ENCODE results near the gene BARHL2. TPM values are rescaled to one million over a fixed set of nuclear protein-coding genes. Genes with fewer than 3 reads are reported as not detected.

Gene BARHL2
- polyA plus RNA-seq, 2 of the 4 experiments (the other 2 are of a cell fraction): not detected

GRCh38 chr1:90727917-90728501, 10.9 kb upstream of the BARHL2 start:
- WGBS (ENCODE audit: missing lambda C conversion rate): 71% methylated on average over 5 of the region's 5 CpGs
- DNase-seq (ENCODE audit: low read depth in 1 of 2, low spot score in 1 of 2) (no peak), ATAC-seq (no peak), FAIRE-seq (no peak)
- no peak overlapping the region for H3K27ac ChIP-seq
- no peaks in the 10 kb centered on the region for H3K4me1 ChIP-seq
- POLR2A ChIA-PET: interaction anchor here (1.5 kb wide), 1 partner anchor 294 kb away, joined by 4 read pairs; no protein-coding TSS in a partner anchor
- CTCF ChIA-PET: interaction anchor here (0.6 kb wide), 1 partner anchor 97 kb away, joined by 4 read pairs; no protein-coding TSS in a partner anchor
- no peak overlapping the region for H3K4me3 ChIP-seq
- H3K9me3 ChIP-seq: no peaks in the 10 kb centered on the region
- H3K4me2 ChIP-seq: no peak overlapping the region
- TF ChIP-seq KDM5A (IDR thresholded peaks at IDR 0.05) (no peak), HOXA7 (CRISPR knock-in tag; IDR thresholded peaks at IDR 0.05) (no peak), TP53 (CRISPR knock-in tag; IDR thresholded peaks at IDR 0.05) (no peak), JUN (IDR thresholded peaks at IDR 0.05) (no peak), CTCF (IDR thresholded peaks at IDR 0.05) (no peak), POLR2AphosphoS2 (conservative IDR thresholded peaks at IDR 0.05; ENCODE audit: low read length) (no peak), FOSL2 (IDR thresholded peaks at IDR 0.05) (no peak), FOSL2 (CRISPR knock-in tag; IDR thresholded peaks at IDR 0.05) (no peak), HOXB13 (CRISPR knock-in tag; IDR thresholded peaks at IDR 0.05; ENCODE audit: low read depth) (no peak), RAD21 (conservative IDR thresholded peaks at IDR 0.05 in 1 of 2, IDR thresholded peaks at IDR 0.05 in 1 of 2) (no peak), CEBPB (IDR thresholded peaks at IDR 0.05) (no peak), NFE2L2 (conservative IDR thresholded peaks at IDR 0.05; ENCODE audit: low read length) (no peak), CBX8 (IDR thresholded peaks at IDR 0.05) (no peak)
- TF ChIP-seq, protein P1, sequence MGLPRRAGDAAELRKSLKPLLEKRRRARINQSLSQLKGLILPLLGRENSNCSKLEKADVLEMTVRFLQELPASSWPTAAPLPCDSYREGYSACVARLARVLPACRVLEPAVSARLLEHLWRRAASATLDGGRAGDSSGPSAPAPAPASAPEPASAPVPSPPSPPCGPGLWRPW (IDR thresholded peaks at IDR 0.05): no peak
- TF ChIP-seq, protein P2, sequence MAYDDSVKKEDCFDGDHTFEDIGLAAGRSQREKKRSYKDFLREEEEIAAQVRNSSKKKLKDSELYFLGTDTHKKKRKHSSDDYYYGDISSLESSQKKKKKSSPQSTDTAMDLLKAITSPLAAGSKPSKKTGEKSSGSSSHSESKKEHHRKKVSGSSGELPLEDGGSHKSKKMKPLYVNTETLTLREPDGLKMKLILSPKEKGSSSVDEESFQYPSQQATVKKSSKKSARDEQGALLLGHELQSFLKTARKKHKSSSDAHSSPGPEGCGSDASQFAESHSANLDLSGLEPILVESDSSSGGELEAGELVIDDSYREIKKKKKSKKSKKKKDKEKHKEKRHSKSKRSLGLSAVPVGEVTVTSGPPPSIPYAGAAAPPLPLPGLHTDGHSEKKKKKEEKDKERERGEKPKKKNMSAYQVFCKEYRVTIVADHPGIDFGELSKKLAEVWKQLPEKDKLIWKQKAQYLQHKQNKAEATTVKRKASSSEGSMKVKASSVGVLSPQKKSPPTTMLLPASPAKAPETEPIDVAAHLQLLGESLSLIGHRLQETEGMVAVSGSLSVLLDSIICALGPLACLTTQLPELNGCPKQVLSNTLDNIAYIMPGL (CRISPR knock-in tag; IDR thresholded peaks at IDR 0.05; ENCODE audit: borderline replicate concordance): no peak
- TF ChIP-seq, protein P3, sequence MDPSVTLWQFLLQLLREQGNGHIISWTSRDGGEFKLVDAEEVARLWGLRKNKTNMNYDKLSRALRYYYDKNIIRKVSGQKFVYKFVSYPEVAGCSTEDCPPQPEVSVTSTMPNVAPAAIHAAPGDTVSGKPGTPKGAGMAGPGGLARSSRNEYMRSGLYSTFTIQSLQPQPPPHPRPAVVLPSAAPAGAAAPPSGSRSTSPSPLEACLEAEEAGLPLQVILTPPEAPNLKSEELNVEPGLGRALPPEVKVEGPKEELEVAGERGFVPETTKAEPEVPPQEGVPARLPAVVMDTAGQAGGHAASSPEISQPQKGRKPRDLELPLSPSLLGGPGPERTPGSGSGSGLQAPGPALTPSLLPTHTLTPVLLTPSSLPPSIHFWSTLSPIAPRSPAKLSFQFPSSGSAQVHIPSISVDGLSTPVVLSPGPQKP (IDR thresholded peaks at IDR 0.05; ENCODE audit: low read depth, low read length): no peak

GRCh38 chr1:90726986-90727480, 9.9 kb upstream of the BARHL2 start:
- FAIRE-seq: no peak
- 84% methylated on average over 11 of the region's 25 CpGs for WGBS (ENCODE audit: missing lambda C conversion rate)
- ChIA-PET POLR2A (no interaction called here), CTCF (no interaction called here)
- H3K27ac ChIP-seq: no peak overlapping the region
- no peak for DNase-seq (ENCODE audit: low read depth in 1 of 2, low spot score in 1 of 2)
- no peak for ATAC-seq
- no peaks in the 10 kb centered on the region for H3K9me3 ChIP-seq
- no peak overlapping the region for H3K4me3 ChIP-seq
- H3K4me1 ChIP-seq: no peaks in the 10 kb centered on the region
- TF ChIP-seq CEBPB (IDR thresholded peaks at IDR 0.05) (no peak), JUNB (IDR thresholded peaks at IDR 0.05) (no peak), TFCP2L1 (CRISPR knock-in tag; IDR thresholded peaks at IDR 0.05) (no peak), REST (IDR thresholded peaks at IDR 0.05) (no peak), KDM1A (IDR thresholded peaks at IDR 0.05; ENCODE audit: low read depth) (no peak), RARB (CRISPR knock-in tag; IDR thresholded peaks at IDR 0.05) (no peak), MAFK (IDR thresholded peaks at IDR 0.05; ENCODE audit: partially characterized antibody) (no peak), RNF2 (IDR thresholded peaks at IDR 0.05; ENCODE audit: borderline replicate concordance, low read depth) (no peak), CBX8 (IDR thresholded peaks at IDR 0.05) (no peak), HOXB13 (CRISPR knock-in tag; IDR thresholded peaks at IDR 0.05; ENCODE audit: low read depth) (no peak), HDAC2 (IDR thresholded peaks at IDR 0.05) (no peak), PBX3 (IDR thresholded peaks at IDR 0.05) (no peak), SMC3 (IDR thresholded peaks at IDR 0.05) (no peak), NPAS2 (CRISPR knock-in tag; IDR thresholded peaks at IDR 0.05; ENCODE audit: borderline replicate concordance) (no peak)
- TF ChIP-seq, protein P4, sequence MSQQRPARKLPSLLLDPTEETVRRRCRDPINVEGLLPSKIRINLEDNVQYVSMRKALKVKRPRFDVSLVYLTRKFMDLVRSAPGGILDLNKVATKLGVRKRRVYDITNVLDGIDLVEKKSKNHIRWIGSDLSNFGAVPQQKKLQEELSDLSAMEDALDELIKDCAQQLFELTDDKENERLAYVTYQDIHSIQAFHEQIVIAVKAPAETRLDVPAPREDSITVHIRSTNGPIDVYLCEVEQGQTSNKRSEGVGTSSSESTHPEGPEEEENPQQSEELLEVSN (IDR thresholded peaks at IDR 0.05; ENCODE audit: borderline replicate concordance, low read depth): no peak
- H3K4me2 ChIP-seq: no peak overlapping the region

Measured in A549 (cell line).